Measurements from ENCODE around the gene PDE4B. TPM values are rescaled to one million over a fixed set of nuclear protein-coding genes. Genes with fewer than 3 reads are reported as not detected.

PDE4B gene
- polyA plus RNA-seq, 1 donor (not counting 4 experiments of a cell fraction or from before 2014, with no cell fraction given), result 0.29 TPM

- FAIRE-seq, result no peak
- Histone ChIP-seq H3K9me1 (ENCODE audit: control insufficient read depth, extremely low read depth, insufficient read depth, low read length) (no peaks in the 10 kb centered on the region), H3K9ac (ENCODE audit: control insufficient read depth, extremely low read depth, insufficient read depth, low read length) (no peak overlapping the region), H3K36me3 (ENCODE audit: control insufficient read depth in 2 of 2, extremely low read depth in 1 of 2, insufficient read depth in 2 of 2, low read length in 2 of 2) (no peaks in the 10 kb centered on the region), H4K20me1 (ENCODE audit: control insufficient read depth, extremely low read depth, insufficient read depth, low read length) (no peaks in the 10 kb centered on the region), H3K4me1 (ENCODE audit: control insufficient read depth, extremely low read depth, insufficient read depth, low read length) (no peaks in the 10 kb centered on the region), H3K79me2 (ENCODE audit: control insufficient read depth, insufficient read depth, low read length) (no peaks in the 10 kb centered on the region), H3K4me3 (ENCODE audit: control insufficient read depth in 2 of 3, extremely low read depth in 1 of 3, insufficient read depth in 2 of 3, low read depth in 1 of 3, low read length in 3 of 3) (no peak overlapping the region), H3K4me2 (ENCODE audit: control insufficient read depth, extremely low read depth, insufficient read depth, low read depth, low read length) (no peak overlapping the region), H3K9me3 (ENCODE audit: control insufficient read depth, low read depth, low read length) (no peaks in the 10 kb centered on the region), H3K27ac (ENCODE audit: control insufficient read depth, insufficient read depth, low read length) (no peak overlapping the region), H2AFZ (ENCODE audit: control insufficient read depth, low read length) (no peak overlapping the region), H3K27me3 (ENCODE audit: control insufficient read depth, extremely low read depth, insufficient read depth, low read length) (no peaks in the 10 kb centered on the region)
- DNase-seq (ENCODE audit: low read depth, low spot score), result no peak
- dilution Hi-C loops (cut with MboI; ENCODE audit: extremely low pct_ligation_motif_present, low sequenced_read_pairs), result no loop called here
- TF ChIP-seq CTCF (optimal IDR thresholded peaks at IDR 0.05 in 1 of 3, IDR thresholded peaks at IDR 0.05 in 1 of 3, conservative IDR thresholded peaks at IDR 0.05 in 1 of 3; ENCODE audit: extremely low read depth in 1 of 3, insufficient read depth in 2 of 3, low read length in 3 of 3), result no peak
- no peak for TF ChIP-seq EZH2 (IDR thresholded peaks at IDR 0.05; ENCODE audit: low read length)
Observed at GRCh38 chr1:65818966-65819365, 26.3 kb downstream of the PDE4B start.

- H3K27ac ChIP-seq (ENCODE audit: control insufficient read depth, insufficient read depth, low read length), result no peak overlapping the region
- no peaks in the 10 kb centered on the region for H3K27me3 ChIP-seq (ENCODE audit: control insufficient read depth, extremely low read depth, insufficient read depth, low read length)
- no peak overlapping the region for H3K4me3 ChIP-seq (ENCODE audit: control insufficient read depth in 2 of 3, extremely low read depth in 1 of 3, insufficient read depth in 2 of 3, low read depth in 1 of 3, low read length in 3 of 3)
- H3K4me1 ChIP-seq (ENCODE audit: control insufficient read depth, extremely low read depth, insufficient read depth, low read length), result no peaks in the 10 kb centered on the region
- H3K4me2 ChIP-seq (ENCODE audit: control insufficient read depth, extremely low read depth, insufficient read depth, low read depth, low read length), result no peak overlapping the region
- no peaks in the 10 kb centered on the region for H4K20me1 ChIP-seq (ENCODE audit: control insufficient read depth, extremely low read depth, insufficient read depth, low read length)
- H3K36me3 ChIP-seq (ENCODE audit: control insufficient read depth in 2 of 2, extremely low read depth in 1 of 2, insufficient read depth in 2 of 2, low read length in 2 of 2), result no peaks in the 10 kb centered on the region
- no peak for TF ChIP-seq EZH2 (IDR thresholded peaks at IDR 0.05; ENCODE audit: low read length)
- no peak for TF ChIP-seq CTCF (optimal IDR thresholded peaks at IDR 0.05 in 1 of 3, IDR thresholded peaks at IDR 0.05 in 1 of 3, conservative IDR thresholded peaks at IDR 0.05 in 1 of 3; ENCODE audit: extremely low read depth in 1 of 3, insufficient read depth in 2 of 3, low read length in 3 of 3)
- no peak for FAIRE-seq
- no peaks in the 10 kb centered on the region for H3K9me3 ChIP-seq (ENCODE audit: control insufficient read depth, low read depth, low read length)
- no peak overlapping the region for H3K9ac ChIP-seq (ENCODE audit: control insufficient read depth, extremely low read depth, insufficient read depth, low read length)
- H3K79me2 ChIP-seq (ENCODE audit: control insufficient read depth, insufficient read depth, low read length), result no peaks in the 10 kb centered on the region
- no peaks in the 10 kb centered on the region for H3K9me1 ChIP-seq (ENCODE audit: control insufficient read depth, extremely low read depth, insufficient read depth, low read length)
- no peak for DNase-seq (ENCODE audit: low read depth, low spot score)
- no peak overlapping the region for H2AFZ ChIP-seq (ENCODE audit: control insufficient read depth, low read length)
- dilution Hi-C loops (cut with MboI; ENCODE audit: extremely low pct_ligation_motif_present, low sequenced_read_pairs), result no loop called here
Observed at GRCh38 chr1:65820983-65821382, 28.3 kb downstream of the PDE4B start.

All from keratinocyte (primary cell).